HG03342 (cell line): ENCODE results near the gene CXorf49B.
"Not testable (repeated sequence)": the region's sequence is repeated elsewhere in the genome, so short reads cannot be mapped to it uniquely, and the experiment has no call there.

Experiments
- ATAC-seq: cut with Tn5 transposase; IDR thresholded peaks from one replicate; pipeline ENCODE4 v1.9.1; 2021; ENCODE audit warnings: mild to moderate bottlenecking, moderate library complexity; ENCODE audit not compliant: unreplicated experiment

The CXorf49B gene

DNA sequence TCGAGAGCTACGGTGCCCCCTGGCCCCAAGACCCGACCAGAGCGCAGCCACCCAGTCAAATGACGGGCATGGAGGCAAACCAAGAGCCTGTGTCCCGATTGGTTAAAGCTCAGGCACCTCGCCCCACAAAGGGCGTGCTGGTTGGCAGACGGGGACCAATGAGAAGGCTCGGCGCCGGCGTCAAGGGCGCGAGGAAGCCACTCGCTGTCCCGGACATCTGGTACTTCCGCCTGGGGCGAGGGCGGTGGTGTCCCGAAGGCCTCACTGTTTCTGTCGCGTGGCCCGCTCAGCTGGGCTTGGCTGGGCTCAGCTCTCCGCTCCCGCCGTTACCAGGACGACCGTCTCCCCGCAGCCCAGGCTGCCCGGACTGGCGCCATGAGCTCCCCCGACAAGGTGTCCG, at the start of gene CXorf49B:
Gene CXorf49B (plus strand): TSS at position 301 of the 400 bp plus-strand sequence. CDS start 75 bp downstream, at position 376.
- ATAC-seq: not testable (repeated sequence)

DNA sequence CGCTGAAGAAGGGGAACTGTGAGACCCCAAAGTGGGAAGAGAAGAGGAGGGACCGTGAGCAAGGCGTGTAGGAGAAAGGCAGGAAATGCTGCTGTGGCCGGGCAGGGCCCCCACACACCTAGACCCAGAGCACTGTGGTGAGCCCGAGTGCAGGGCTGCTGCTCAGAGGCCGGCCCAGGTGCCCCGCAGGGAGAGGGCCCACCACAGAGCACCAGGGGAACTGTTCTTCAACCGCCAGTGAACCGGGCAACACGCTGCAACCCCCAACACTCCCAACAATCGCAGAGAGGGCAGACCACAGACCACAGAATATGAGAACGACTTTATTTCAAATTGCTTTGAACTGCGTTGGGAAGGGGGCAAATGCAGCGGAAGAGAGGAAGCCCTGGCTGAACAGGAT, 49.1 kb upstream of the CXorf49B start:
- ATAC-seq: not testable (repeated sequence)

DNA sequence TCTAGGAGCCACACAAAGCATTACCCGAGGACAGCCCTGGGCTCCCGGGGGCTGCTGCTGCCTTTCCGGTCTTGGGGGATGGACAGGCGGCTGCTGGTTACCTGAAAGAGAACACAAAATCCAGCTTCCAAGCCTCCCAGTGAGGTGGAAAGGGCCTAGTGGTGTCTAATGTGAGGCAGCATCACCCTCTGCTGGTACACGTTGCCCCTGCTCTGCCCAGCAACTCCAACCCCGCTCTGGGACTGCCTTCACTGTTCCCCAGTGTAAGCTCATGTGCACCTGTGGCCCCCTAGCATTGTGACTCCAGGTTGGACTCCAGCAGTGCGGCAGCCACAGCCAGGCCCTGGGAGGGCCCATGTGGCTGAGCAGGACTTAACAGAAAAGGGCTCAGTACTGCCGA, 47.6 kb upstream of the CXorf49B start:
- ATAC-seq: not testable (repeated sequence)

DNA sequence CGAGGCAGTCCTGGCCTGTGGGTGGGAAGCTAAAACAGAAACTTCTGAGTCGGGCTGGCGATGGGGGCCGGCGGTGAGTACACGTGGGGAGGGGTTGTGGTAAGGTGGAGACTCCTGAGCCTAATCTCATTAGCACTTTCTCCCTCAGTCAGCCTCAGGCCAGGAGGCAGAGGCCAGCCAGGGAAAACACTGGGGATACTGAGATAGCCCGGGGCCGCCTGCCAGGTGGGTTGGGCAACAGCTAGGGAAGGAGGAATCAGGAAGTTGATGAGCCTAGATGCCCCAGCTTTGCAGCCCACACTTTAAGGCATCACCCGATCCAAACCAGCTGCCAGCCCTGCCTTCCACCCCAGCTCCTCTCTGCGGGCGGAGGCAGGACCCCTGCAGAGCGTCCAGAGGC, 46.8 kb upstream of the CXorf49B start:
- ATAC-seq: not testable (repeated sequence)

DNA sequence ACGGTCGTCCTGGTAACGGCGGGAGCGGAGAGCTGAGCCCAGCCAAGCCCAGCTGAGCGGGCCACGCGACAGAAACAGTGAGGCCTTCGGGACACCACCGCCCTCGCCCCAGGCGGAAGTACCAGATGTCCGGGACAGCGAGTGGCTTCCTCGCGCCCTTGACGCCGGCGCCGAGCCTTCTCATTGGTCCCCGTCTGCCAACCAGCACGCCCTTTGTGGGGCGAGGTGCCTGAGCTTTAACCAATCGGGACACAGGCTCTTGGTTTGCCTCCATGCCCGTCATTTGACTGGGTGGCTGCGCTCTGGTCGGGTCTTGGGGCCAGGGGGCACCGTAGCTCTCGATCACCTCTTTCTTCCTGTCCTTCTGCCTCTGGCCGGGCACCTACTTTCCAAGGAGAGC, 45.0 kb upstream of the CXorf49B start, which contains the start of gene CXorf49:
Gene CXorf49 (minus strand): TSS at position 101 of the 400 bp plus-strand sequence. CDS start 134 bp downstream, outside the sequence.
- ATAC-seq: not testable (repeated sequence)

DNA sequence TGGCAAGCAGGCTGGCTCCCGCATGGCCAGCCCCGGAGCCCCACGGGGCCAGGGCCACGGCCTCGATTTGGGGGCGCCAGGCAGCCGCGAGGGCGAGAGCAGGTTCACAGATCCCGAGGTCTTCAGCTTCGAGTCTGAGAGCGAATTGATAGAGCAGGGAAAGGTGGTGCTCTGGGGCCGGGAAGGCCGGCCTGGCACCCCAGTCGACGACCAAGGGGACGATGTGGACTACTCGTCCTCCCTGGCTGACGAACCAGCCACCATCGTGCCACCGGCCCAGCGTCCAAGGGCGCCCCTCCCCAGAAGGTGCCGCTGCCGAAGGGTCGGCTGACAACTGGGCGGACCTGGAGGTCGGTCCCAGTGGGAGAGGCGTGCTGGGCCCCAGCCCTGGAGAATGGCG, 44.0 kb upstream of the CXorf49B start:
- not testable (repeated sequence) for ATAC-seq

DNA sequence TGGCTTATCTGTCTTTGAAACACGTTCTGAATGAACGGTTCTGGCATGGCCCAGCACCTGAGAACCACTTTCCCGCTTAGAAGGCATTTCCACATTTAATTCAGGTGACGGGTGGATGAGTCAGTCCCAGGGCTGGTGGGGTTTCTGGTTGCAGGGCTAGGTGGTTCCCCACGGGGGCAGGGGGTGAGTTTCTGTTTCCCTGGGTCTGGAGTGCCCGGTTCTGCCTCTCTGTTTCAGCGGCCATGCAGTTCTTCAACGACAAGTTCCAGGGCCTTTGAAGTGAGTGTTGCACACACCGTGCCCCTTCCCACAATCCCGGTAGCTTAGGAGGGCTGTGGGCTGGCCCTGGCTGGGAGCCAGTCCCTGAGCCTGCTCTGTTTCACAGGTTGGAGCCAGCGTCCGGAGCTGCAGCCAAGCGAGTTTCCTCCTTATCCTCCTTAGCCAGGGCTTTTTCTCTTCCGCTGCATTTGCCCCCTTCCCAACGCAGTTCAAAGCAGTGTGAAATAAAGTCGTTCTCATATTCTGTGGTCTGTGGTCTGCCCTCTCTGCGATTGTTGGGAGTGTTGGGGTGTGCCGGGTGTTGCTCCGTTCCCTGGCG, 42.8 kb upstream of the CXorf49B start:
- ATAC-seq: not testable (repeated sequence)

DNA sequence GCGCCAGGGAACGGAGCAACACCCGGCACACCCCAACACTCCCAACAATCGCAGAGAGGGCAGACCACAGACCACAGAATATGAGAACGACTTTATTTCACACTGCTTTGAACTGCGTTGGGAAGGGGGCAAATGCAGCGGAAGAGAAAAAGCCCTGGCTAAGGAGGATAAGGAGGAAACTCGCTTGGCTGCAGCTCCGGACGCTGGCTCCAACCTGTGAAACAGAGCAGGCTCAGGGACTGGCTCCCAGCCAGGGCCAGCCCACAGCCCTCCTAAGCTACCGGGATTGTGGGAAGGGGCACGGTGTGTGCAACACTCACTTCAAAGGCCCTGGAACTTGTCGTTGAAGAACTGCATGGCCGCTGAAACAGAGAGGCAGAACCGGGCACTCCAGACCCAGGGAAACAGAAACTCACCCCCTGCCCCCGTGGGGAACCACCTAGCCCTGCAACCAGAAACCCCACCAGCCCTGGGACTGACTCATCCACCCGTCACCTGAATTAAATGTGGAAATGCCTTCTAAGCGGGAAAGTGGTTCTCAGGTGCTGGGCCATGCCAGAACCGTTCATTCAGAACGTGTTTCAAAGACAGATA, 2.4 kb upstream of the CXorf49B start:
- ATAC-seq: not testable (repeated sequence)

DNA sequence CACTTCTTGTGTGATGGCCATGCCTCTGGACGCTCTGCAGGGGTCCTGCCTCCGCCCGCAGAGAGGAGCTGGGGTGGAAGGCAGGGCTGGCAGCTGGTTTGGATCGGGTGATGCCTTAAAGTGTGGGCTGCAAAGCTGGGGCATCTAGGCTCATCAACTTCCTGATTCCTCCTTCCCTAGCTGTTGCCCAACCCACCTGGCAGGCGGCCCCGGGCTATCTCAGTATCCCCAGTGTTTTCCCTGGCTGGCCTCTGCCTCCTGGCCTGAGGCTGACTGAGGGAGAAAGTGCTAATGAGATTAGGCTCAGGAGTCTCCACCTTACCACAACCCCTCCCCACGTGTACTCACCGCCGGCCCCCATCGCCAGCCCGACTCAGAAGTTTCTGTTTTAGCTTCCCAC, 1.7 kb downstream of the CXorf49B start:
- not testable (repeated sequence) for ATAC-seq

DNA sequence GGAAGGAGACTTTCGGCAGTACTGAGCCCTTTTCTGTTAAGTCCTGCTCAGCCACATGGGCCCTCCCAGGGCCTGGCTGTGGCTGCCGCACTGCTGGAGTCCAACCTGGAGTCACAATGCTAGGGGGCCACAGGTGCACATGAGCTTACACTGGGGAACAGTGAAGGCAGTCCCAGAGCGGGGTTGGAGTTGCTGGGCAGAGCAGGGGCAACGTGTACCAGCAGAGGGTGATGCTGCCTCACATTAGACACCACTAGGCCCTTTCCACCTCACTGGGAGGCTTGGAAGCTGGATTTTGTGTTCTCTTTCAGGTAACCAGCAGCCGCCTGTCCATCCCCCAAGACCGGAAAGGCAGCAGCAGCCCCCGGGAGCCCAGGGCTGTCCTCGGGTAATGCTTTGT, 2.5 kb downstream of the CXorf49B start:
- not testable (repeated sequence) for ATAC-seq

DNA sequence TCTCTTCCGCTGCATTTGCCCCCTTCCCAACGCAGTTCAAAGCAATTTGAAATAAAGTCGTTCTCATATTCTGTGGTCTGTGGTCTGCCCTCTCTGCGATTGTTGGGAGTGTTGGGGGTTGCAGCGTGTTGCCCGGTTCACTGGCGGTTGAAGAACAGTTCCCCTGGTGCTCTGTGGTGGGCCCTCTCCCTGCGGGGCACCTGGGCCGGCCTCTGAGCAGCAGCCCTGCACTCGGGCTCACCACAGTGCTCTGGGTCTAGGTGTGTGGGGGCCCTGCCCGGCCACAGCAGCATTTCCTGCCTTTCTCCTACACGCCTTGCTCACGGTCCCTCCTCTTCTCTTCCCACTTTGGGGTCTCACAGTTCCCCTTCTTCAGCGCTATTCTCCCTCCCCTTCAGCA, 4.0 kb downstream of the CXorf49B start:
- ATAC-seq: not testable (repeated sequence)

DNA sequence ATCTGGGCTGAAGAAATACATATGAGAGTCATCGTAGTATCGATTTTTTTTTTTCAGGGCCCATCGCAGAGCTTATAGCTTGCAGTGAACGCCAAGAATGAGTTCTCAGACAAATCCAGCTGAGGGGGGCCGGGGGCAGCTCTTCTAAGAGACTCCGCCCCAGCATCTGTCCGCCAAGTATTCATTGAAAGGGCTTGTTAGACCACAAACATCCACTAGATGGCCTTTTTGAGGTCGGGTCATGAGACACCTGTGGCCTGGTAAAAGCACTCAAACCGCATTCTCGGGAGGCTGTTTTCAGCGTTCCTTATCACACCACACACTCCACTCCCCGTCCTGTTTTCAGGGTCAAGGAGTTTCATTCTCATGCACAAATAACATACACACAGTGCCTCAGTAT, 15.2 kb downstream of the CXorf49B start:
- peak; percentile 76 for ATAC-seq

DNA sequence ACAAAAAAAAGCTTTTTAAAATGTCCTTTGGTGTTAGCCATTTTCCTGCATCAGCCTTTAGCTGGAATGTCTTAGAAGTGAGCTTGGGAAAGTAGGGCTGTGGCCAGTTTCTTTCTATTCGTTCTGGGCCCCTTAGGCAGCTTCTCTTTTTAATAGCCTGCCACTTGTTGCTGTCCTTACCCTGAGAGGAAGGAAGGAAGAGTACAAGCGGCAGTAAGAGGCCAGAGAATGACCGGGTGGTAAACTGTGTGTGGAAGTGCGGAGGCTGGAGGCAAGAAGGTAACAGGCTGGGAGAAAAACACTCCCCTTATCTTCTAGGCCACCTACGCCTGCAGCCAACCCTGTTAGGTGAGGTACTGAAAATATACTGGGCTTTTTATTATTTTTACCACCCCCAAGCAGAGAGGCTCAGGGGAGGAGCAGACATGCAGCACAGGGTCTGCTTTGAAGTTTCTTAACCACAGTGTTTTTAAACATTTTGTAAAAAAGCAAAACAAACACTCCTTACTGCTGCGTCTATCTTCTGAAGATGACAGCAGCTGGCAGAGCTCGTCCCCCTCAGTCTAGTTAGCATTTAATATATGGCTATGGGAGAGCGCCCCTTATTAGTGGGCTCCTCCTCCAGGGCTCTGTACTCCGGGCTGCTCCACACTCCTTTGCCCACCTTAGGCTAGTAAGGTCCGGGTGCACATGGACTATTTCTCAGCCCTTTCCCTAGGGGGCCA, 19.2 kb downstream of the CXorf49B start:
- ATAC-seq: not testable (repeated sequence)

DNA sequence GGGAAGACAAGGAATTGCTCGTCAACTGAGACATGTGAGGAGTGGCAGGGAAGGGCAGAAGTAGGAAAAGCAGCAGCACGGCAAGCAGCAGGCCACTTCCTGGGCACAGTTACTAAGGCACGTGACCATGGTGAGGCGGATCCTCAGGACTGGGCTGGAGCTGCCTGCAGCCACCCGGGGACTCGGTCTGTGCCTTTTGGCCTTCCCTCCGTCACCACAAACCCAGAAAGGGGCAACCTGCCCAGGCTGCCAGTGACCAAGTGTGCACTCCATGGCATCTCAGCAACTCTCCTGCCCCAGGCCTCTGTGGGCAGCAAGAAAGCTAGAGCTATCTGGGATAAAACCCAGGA, 19.8 kb downstream of the CXorf49B start:
- not testable (repeated sequence) for ATAC-seq

DNA sequence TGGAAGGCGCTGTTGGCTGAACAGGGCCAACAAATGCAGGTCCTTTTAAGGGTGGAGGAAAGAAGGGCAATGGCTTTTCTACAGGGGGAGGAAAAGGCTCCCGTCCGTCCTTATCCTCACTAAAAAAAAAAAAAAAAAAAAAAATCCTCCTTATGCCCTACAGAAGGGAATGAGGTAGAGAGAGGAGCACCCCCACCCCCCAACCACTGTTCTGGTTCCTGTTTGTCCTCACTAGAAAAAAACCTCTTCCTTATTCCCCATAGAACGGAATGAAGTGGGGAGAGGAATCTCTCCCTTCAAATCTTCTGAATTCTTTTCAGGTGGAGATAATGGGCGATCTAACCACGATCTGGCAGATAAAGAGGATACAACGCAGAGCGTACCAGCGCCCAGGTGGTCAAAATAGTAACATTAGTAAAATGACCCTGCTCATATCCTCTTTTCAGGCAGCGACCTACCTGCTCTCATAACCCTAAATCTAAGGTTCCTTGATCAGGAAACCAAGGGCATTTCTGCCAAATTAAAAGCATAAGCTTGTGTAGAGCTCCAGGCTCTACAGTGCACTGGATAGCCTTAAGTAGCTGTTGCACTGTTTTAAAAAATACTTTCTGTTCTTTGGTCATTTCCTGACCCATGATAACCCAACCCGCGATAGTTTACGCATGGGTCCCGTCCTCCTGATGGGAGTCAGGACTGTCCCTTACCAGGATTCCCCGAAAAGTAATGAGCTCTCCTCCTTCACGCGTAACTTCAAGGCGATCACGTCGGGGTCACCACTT, 20.6 kb downstream of the CXorf49B start:
- ATAC-seq: not testable (repeated sequence)

DNA sequence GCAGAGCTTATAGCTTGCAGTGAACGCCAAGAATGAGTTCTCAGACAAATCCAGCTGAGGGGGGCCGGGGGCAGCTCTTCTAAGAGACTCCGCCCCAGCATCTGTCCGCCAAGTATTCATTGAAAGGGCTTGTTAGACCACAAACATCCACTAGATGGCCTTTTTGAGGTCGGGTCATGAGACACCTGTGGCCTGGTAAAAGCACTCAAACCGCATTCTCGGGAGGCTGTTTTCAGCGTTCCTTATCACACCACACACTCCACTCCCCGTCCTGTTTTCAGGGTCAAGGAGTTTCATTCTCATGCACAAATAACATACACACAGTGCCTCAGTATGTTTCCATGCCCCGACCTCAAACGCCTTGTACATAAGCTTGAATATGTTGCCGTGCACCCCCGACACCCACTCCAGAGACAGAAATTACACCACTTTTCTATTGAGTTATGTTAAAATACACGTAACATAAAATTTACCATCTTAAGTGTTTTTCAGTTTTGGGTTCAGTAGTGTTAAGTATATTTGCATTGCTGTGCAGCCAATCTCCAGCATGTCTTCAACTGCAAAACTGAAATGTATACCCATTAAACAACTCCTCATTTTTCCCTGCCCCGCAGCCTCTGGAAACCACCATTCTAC, 21.3 kb downstream of the CXorf49B start:
- ATAC-seq: not testable (repeated sequence)

DNA sequence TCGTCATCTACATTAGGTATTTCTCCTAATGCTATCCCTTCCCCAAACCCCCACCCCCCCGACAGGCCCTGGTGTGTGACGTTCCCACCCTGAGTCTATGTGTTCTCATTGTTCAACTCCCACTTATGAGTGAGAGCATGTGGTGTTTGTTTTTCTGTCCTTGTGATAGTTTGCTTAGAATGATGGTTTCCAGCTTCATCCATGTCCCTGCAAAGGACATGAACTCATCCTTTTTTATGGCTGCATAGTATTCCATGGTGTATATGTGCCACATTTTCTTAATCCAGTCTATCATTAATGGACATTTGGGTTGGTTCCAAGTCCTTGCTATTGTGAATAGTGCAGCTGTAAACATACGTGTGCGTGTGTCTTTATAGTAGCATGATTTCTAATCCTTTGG, 43.3 kb downstream of the CXorf49B start:
- ATAC-seq: not testable (repeated sequence)

DNA sequence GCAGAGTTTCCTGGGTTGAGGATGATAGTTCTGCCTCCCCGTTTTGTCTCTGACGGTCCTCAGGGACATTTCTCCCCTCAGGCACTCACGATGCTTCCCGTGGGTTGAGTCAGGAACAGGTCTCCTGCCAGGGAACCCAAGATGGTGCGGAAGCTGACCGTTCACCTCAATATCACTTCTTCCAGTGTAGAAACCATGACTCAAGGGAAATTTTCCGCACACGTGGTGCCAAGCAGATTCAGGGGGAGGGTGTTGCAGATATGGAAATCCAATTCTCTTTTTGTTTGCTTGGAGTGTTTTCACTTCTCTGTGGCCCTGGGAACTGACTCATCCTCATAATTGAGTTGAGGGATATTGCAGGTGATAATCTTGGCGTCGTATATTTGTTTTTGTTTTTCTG, 46.7 kb downstream of the CXorf49B start:
- ATAC-seq: no peak

DNA sequence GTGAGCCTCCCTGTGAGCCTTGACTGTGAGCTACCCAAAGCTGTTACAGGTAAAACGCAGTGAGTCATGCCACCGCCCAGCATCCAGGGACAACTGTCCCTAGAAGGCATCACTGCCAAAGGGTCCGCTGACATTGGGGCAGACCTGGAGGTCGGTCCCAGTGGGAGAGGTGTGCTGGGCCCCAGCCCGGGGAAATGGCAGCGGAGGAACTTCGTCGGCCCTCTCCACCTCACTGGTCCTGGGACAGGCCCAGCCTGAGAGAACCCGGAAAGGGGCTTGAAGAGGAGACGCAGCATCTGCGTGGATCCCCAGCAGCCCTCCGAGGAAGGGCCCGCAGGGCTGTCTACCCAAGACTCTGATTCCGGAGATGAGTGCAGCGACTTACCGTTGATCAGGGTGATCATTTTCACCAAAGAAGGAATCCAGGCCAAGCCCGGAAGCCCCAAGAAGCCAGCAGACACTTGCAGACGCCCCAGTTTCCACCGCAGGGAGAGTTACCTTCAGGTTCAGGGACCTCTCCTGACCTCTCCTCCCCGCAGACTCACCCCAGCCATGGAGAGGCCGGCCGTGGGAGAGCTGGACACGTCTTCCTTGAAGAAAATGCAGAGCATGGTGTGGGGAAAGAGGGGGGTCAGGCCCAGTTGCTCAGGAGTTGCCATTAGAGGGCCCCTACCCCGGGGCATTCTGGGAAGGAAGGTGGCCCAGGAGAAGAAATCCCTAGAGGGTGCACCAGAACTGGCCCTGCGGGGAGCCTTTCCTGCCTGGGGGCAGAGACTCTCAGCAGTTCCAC, 51.2 kb downstream of the CXorf49B start:
- ATAC-seq: no peak
